Measurements from ENCODE around the gene TMEM60.

GRCh38 chr7:77791336-77791735, 6.9 kb downstream of the TMEM60 start:
- TF ChIP-seq CTCF (IDR thresholded peaks at IDR 0.05) (no peak), POLR2A (IDR thresholded peaks at IDR 0.05) (no peak)

Data from body of pancreas (tissue), 4 donors.